Hematopoietic multipotent progenitor cell treated with erythropoietin and hydrocortisone succinate and interleukin-3 and kit ligand, for 6 days (in vitro differentiated cells): ENCODE data around the gene OR7G1.

ENCODE experiments used
- DNase-seq: peaks from one replicate; pipeline ENCODE4 v3.0.0-alpha.2; 2015

OR7G1 gene, protein sequence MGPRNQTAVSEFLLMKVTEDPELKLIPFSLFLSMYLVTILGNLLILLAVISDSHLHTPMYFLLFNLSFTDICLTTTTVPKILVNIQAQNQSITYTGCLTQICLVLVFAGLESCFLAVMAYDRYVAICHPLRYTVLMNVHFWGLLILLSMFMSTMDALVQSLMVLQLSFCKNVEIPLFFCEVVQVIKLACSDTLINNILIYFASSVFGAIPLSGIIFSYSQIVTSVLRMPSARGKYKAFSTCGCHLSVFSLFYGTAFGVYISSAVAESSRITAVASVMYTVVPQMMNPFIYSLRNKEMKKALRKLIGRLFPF

DNA sequence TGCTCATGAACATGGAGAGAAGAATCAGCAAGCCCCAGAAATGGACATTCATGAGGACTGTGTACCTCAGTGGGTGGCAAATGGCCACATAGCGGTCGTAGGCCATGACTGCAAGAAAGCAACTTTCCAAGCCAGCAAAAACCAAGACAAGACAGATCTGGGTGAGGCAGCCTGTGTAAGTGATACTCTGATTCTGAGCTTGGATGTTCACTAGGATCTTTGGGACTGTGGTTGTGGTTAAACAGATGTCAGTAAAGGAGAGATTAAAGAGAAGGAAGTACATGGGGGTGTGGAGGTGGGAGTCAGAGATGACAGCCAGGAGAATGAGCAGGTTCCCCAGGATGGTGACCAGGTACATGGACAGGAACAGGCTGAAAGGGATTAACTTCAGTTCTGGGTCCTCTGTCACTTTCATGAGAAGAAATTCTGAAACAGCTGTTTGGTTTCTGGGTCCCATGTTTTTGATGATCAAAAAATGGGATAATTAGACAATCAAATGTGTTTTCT, at the start of gene OR7G1:
TSS of gene OR7G1 (minus strand) at position 457 of the 507 bp plus-strand sequence. CDS start at position 457, 0 bp downstream.
- DNase-seq, result no peak

DNA sequence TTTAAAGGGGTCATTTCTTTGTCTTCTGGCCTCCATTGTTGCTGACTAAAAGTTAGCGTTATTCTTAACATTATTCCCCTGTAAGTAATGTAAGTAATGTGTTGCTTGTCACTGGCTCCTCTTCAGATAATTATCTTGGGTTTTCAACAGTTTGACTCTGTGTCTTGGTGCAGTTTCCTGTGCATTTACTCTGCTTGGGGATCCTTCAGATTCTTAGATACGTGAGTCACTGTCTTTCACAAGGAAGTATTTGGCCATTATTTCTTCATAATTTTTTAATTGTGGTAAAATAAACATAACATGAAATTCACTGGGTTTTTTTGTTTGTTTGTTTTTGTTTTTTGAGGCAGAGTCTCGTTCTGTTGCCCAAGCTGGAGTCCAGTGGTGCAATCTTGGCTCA, 49.7 kb upstream of the OR7G1 start:
- DNase-seq, result no peak

DNA sequence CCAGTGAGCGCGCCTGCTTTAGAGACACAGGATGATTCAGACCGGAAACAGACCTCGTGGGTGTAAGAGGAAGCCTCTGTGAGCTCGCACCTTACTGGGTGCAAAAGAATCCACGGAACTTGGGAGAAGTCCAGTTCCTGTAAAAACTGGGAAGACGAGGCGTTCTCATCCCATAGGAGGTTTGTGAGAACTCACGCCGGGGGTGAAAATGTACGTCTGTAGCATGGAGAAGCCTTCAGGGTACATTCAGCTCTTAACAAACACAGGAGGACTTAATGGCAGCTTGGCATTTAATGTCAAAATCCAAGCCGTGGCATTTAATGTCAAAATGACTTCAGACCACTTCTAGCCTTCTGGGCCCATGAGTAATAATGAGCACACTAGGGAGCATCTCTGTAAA, 45.9 kb upstream of the OR7G1 start:
- DNase-seq, result no peak

DNA sequence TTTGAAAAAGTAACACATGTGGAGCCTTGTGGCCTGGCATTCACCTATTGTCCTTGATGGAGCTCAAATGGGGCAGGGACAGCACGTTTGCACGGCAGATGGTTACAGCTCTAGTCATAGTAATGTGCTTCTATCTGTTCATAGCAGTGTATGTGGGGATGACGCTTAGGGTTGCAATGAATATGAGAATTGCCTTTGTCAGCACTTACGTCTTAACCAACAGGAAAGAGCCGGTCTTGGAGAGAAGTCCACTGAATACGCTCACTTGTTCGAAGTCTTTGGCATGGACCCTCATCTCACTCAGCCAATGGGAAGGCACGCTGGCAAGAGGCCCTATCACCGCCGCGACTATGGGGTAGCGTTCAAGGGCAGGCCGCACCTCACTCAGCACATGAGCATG, 44.3 kb upstream of the OR7G1 start:
- DNase-seq, result no peak

DNA sequence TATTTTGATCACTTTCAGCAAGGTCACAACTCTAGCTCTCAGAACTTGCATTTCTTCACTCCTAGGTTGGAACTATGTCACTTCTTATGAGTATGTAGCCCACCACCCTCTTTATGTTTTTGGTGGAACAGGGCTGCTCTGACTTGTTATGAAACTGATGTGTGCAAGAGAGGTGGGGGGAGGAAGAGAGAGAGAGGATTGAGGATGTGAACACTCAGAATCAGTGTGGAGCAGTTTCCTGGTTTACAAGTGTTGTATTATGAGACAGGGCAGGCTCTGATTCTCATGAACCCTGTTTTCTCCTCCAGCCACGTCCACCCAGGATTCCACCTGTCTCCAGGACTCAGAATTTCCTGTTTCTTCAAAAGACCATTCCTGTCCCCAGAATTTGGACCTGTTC, 40.7 kb upstream of the OR7G1 start:
- no peak for DNase-seq

DNA sequence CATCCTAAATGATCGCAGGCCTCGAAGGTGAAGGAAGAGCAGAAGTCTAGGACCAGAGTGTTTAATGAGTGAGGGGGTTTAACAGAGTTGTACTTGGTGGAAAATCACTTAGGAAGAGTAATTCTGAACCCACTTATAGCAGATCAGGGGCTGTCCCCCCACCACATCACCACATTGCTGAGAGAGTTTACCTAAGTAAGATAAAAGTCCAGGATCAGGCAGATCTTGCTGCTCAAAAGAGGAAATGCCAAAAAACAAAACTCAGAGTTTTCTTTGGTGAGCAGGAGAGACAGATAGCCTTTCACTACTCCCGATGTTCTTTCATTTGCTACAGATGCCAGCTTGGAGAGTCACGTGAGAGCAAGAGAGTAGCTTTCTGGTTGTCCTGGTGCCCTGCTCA, 40.0 kb upstream of the OR7G1 start:
- DNase-seq, result no peak

DNA sequence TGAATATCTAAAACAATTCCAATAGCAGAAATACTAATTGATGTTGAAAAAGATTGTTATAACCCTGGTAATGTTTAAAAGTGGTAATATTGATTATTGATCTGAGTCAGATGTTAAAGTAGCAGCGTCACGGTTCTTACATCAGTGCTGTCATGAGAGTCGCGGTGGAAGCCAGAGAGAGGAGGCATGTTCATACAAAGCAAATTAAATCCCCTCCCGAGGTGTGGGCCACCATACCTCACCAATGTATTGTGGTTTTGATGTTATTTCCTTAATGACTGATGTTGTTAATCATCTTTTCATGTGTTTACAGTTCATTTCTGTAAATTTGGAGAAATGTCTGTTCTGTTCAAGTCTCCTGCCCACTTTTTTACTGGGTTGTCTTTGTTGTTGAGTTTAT, 35.8 kb upstream of the OR7G1 start:
- DNase-seq, result no peak

DNA sequence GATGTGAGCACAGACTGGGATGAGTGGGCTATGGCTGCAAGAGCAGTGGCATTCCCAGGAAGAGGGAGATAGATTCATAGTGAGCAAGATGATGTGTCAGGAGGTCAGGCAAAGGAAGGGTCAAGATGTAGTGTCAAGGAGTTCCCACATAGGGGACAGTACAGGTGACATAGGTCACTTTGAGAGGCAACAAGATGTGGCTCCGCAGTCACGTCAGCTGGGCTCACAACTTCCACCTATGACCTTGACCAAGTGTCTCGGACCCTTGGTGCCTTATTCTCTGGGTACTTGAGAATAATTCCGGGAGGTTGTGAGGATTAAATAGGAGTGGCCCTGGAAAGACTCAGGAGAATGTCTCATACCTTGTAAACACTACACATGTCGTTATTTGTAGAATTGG, 35.1 kb upstream of the OR7G1 start:
- no peak for DNase-seq

DNA sequence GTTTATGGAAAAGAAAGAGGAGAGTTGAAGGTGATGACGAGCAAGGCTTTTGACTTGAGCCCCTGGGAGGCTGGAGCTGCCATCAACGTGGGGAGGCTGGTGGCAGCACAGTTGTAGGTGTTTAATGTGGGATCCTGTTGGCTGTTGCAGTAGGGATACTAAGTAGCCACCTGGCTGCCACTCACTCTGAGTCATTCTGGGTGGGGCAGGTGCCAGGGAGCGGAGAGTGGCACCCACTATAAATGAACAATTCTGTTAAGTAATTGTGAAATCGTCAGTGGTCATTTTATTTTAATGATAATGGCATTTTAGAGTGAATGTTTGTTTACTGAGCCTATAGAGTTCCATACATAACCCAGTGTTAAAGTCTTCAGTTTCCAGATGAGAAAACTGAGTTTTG, 34.4 kb upstream of the OR7G1 start:
- no peak for DNase-seq

DNA sequence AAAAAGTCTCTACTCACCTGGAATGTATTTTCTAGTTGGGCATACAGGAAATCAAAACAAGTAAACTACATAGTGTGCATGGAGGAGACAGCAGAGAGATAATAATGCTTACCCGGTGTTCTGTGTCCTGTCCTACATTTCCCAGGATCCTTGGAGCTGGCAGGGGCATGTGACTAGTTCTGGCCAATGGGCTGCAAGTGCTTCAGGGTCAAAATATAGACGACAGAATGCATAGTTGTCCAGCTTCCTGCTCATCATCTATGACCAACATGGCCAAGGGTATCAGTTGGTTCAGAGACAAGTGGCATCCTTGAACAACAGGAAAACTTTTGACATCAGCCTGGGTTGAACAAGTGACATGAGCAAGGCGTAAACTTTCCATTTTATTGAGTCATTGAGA, 33.1 kb upstream of the OR7G1 start:
- no peak for DNase-seq

DNA sequence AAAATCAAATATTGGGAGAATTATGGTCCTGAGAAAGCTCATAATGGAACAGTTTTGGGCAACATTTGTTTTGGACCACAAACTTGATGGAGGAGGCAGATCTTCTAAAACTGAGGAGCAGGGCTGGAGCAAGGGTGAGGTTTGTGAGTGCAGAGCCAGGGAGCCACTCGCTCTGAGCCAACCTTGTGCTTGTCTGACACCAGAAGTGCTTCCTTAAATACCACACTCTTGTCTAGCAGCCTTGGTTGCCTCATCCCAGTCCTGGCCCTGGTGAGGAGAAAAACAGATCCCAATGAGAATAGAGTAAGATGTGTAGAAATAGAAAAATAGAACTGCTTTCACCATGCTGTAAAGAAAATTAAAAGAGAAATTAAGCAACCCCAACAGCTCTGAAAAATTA, 31.3 kb upstream of the OR7G1 start:
- no peak for DNase-seq

DNA sequence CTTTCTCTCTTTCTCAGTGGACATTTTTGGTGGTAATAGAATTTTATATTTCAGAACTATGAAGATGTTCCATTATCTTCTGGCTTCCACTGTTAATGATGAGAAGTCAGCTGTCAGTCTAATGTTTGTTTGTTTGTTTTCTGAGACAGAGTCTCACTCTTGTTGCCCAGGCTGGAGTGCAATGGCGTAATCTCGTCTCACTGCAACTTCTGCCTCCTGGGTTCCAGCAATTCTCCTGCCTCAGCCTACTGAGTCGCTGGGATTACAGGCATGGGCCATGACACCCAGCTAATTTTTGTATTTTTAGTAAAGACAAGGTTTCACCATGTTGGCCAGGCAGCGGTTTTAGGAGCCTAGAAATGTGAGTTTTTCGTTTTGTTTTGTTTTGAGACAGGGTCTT, 29.4 kb upstream of the OR7G1 start:
- DNase-seq, result peak; percentile 45

DNA sequence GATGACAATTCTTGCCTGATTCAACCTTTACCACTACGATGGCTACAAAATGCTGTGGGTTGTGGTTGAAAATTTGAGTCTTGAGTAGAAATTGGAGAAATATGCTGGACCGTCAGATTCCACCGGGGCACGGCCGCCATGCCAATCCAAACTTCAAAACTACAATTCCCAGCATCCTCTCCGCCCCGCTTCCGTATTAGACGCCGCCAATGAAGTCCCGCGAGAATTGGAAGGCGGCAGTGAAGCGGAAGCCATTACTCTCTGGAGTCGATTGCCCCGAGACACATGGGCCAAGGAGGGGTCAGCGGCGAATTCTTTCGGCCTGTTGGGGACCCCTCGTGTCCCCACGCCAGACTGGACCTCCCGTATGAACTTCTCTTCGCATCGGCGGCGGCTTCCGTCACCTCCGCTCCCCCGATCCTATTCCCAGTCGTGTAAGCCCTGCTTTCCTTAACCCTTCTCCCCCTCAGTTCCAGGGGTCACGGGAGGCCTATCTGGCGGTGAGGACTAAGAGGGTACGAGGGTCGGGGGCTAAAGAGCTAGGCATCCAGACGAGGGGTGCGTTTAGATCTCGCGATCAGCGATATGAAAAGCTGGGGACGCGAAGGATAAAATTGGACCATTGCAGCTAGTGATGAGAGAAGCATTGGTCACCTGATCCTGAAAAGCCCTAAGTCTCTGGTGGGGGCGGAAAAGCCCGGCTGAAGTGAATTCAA, 24.8 kb upstream of the OR7G1 start, which contains the start of gene ZNF317:
TSS of gene ZNF317 (plus strand) at position 239 of the 716 bp plus-strand sequence. CDS start 15,620 bp downstream, outside the sequence.
- peak; percentile 98 for DNase-seq

DNA sequence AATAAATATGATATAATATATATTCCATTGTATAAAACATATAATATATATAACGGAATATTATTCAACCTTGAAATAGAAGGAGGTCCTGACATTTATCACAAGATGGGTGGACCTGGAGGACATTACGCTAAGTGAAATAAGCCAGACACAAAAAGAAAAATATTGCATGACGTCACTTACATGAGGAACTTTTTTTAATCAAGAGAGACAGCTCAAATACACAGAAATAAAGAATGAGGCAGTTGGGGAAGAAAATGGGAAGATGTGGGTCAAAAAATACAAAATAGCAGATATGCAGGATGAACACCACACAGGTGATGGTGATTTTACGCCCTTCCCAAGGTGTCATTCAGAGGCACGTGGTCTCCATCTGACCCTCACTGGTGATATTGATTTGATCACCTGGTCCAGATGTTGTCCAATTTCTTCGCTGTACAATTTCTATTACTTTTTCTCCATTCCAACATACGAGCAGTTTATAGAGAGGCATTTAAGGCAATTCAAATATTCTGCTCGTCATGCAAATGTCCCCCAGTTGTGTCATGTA, 24.1 kb upstream of the OR7G1 start:
- peak; percentile 9 for DNase-seq

DNA sequence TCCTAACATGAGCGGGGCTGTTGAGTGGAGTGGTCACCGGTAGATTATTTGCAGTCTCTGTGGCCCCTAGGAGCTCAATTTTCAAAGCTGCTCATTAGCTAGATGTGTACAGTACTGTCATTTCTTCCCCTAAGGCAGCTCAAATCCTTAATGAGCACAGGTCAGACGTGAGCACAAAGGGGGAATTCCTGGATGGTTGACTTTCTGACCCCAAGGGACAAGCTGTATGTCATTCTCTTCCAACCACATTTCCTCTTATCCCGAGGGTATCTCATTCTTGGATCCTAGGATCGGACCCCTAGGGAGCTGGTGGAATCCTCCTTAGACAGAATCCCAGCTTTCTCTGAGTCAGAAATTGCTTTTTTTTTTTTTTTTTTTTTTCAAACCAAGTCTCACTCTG, 16.9 kb upstream of the OR7G1 start:
- no peak for DNase-seq

DNA sequence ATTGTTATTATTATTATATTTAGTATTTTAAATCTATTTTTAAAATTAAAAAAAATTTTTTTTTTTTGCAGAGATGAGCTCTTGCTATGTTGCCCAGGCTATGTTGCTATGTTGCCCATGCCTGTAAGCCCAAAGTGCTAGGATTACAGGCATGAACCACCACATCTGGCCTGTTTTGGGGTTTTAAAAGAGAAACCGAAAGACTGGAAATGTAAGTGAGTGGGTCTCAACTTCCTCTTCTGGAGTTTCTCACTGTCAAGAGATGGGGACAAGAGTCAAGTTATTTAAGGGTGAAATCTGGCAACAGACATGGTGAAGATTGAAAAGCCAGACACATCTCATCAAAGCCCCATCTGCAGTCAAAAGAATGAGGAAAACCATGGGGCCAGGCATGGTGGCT, 15.4 kb upstream of the OR7G1 start:
- DNase-seq, result no peak

DNA sequence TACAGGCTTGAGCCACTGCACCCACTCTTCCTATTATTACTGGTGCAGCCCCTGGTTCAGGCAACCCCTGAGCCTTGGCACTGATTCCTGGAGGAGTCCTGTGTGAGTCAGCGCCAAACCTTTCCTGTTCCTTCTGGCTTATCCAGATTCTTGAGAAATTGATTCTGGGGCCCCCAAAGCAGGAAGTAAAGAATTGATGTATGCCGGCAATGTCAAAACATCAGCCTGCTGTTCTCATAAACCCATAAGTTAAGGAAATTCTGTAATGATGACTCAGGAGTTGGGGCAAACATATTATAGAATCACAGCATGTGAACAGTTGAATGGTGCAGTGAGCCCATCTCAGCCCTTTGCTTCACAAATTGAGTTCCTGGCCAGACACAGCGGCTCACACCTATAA, 12.6 kb upstream of the OR7G1 start:
- DNase-seq, result no peak

DNA sequence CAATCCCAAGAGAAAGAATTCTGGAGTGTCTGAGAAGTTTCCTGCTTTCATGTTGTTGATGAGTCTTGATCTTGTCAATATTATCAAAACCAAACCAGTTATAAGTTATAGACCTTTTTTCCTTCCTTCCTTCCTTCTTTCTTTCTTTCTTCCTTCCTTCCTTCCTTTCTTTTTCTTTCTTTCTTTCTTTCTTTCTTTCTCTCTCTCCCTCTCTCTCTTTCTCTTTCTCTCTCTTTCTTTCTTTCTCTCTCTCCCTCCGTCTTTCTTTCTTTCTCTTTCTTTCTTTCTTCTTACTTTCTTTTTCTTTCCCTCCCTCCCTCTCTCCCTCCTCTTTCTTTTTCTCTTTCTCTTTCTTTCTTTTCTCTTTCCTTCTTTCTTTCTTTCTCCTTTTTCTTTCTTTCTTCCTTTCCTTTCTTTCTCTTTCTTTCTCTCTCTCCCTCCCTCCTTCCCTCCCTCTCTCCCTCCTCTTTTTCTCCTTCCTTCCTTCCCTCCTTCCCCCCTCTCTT, 11.4 kb upstream of the OR7G1 start, which contains the start of gene OR7G3:
TSS of gene OR7G3 (minus strand) at position 51 of the 506 bp plus-strand sequence. CDS start at position 51, 0 bp downstream.
- no peak for DNase-seq

DNA sequence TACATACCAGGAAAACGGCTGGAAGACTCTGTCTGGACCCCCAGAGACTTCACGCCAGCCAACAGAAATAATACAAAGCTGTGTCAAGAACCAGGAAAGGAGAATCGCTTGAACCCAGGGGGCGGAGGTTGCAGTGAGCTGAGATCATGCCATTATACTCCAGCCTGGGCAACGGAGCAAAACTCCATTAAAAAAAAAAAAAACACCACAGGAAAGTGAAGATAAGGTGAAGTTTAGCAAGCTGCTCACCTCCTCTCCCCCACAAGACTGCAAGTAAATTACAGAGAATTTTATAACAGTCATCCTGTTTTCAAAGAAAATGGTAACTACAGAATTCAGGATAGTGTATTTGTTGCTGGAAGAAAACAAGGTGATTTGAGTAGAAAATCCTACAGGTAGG, 984 bp upstream of the OR7G1 start:
- DNase-seq, result no peak

DNA sequence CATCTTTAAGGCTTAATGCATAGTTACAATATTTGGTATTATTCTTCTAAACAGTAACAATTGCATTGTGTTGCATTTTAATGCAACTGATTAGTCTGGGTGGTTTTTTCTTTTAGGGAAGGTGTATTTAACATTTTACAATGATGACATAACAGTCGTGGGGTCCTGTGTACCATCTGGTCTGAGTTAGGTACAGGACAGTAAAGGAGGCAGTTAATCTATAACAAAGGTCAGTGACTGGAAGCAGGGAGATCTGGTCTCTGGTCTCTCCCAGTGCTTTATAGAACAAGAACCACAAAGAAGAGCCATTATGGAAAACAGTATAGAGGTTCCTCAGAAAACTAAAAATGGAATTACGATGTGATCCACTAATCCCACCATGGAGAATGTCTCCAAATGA, 5.6 kb downstream of the OR7G1 start:
- DNase-seq, result no peak

DNA sequence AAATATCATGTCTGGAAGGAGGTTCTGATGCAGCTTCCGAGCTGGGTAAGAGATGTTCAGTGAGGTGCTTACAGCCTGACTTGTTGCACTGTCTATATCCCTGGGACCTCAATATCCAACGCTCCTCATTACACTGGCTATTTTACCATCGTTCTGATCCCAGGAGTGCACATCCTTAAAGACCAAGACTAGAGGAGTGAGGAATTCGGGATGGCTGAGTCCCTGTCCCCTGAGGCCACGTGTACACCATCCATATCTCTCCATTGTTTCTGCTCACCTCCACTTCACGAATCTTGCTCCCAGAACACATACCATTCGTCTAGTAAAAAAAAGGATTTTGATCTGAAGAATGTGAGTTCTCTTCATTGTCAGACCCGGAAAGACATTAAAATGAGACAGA, 8.2 kb downstream of the OR7G1 start, which contains the start of gene OR7G2:
TSS of gene OR7G2 (minus strand) at position 101 of the 400 bp plus-strand sequence. CDS start 4,232 bp downstream, outside the sequence.
- no peak for DNase-seq

DNA sequence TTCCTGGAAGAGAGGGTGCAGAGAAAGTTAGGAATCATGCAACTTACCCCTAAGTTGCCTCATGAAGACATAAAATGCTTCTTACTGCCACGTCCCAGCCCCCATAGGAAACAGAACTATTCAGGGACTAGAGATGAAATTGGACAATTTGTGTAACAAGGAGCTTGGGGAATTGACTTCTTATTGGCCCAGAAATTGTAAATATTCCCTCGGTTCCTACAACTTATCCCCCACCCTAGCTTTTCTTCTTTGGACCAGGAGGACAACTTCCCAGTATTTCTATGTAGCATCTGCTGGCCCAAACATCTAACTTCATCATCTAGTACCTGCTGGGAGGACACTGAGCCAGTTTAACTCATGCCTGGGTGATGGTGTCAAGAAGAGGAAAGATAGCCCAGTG, 28.8 kb downstream of the OR7G1 start, which contains the start of gene OR1M1:
TSS of gene OR1M1 (plus strand) at position 301 of the 400 bp plus-strand sequence. CDS start 6,184 bp downstream, outside the sequence.
- DNase-seq, result no peak

DNA sequence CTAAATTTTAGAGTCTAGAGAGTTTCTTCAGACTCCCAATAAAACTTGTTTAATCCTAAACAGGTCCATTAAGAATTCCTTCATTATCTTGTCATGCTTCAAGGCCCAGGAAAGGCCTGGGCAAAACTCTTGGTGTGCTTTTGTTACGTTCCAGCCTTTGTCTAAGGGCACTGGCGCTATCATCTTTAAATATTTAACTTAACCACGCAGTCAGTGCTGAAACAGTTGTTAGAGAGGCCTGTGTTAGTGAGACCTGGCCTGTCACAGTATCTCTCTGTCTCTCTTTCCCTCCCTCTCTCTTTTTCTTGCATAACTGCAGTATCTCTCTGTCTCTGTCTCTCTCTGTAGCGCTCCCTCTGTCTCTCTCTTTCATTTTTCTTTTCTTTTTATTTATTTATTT, 36.9 kb downstream of the OR7G1 start:
- peak; percentile 27 for DNase-seq
